ENCODE results near the gene CD81.

The CD81 gene

DNA sequence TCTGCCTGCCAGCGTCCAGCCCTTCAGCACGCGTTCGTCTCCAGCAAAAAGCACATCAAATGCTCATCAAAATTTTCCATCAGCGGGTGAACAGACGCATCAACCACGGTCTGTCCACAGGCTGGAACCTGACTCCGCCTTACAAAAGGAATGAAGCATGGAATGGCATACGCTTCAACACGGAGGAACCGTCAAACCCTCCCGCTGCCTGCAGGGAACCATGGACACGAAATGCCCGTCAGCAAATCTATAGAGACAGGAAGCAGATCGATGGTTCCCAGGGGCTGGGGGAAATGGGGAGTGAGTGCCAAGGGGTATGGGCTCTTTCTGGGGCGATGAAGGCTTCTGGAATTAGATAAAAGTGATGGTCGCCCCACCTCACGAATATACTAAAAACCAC is 39.7 kb downstream of the CD81 start:
- Mint-ChIP-seq H3K36me3 (ENCODE audit: low read depth) (no peaks in the 10 kb centered on the region), H3K4me3 (no peak overlapping the region)

DNA sequence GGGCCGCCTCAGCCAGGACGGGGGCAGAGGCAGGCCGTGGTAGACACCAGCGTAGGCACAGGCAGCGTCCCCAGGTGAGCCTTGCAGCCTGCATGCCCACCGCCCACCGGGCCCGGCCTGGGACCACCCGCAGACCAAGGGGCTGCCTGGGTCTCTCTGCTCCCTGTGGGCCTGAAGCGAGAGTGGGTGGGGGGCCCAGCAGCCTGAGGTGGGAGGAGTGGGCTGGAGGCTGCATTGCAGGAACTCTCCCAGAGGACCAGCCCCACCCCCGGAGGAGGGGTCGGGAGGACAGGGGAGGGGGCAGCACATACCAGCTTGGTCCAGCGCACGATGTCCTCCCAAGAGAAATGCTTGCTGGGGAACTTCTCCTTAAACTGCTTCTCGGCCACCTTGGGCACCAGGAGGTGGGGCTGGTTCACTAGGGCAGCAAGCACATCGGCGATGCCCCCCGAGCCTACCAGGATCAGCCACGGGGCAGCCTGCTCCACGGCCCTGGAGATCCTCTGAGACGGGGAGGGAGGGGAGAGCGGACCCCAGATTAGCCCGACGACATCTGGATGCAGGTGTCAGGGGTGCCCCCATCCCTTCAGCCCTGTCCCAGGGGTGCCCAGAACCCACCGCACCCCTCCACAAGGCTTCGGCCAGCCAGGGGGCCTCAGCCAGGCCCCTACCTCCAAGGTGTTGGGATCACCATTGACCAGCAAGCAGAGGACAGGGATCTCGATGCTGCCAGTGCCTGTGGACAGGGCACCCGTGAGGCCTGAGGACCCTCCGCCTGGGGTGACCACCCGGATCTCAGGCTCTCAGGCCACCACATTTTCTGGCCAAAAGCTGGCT is 41.0 kb downstream of the CD81 start:
- no peaks in the 10 kb centered on the region for H3K9me3 Mint-ChIP-seq
- no peaks in the 10 kb centered on the region for H3K4me1 Mint-ChIP-seq (ENCODE audit: low read depth)
- no peak overlapping the region for H3K27ac Mint-ChIP-seq
- H3K27me3 Mint-ChIP-seq = peaks cover 36% of the 10 kb centered on the region
- no peak overlapping the region for H3K4me3 Mint-ChIP-seq
- H3K36me3 Mint-ChIP-seq (ENCODE audit: low read depth) = no peaks in the 10 kb centered on the region
- intact Hi-C loops (cut with micrococcal nuclease) = loop anchor here (2.0 kb wide), 1 partner anchor 221 kb away; no protein-coding TSS in a partner anchor

More for the DNA sequence above, 39.7 kb downstream of the CD81 start:
- intact Hi-C loops (cut with micrococcal nuclease) = no loop called here
- no peaks in the 10 kb centered on the region for H3K4me1 Mint-ChIP-seq (ENCODE audit: low read depth)
- no peaks in the 10 kb centered on the region for H3K9me3 Mint-ChIP-seq
- no peak overlapping the region for H3K27ac Mint-ChIP-seq
- peaks cover 37% of the 10 kb centered on the region for H3K27me3 Mint-ChIP-seq

DNA sequence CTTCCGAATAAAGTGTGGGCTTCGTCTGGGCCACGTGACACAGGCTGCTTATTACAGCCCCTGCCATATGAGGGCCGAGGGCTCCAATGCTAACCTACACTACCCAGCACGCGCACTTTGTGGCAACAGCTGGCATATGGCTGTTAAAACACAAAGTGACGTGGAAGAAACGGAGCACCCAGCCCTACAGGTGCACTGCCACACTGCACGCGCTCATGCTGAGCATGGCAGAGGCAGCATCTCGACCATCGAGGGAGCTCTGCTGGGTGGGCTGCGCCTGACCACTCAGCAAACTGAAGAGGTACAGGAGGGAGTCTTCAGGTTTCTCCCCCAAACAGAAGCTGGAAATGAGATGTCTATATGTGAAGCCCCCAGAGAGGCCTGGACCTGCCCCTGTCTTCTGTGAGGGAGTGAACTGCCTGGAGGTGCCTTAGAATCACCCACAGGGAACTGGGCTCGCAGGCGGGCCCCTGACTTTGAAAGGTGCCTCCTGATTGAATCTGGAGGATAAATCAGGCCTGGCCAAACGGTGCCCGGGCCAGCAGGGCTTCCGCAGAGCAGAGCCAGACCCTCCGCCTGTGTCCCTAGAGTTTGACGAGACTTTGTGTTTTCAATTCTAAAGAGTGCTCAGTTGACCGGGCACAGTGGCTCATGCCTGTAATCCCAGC is 41.7 kb downstream of the CD81 start:
- Mint-ChIP-seq H3K9me3 (no peaks in the 10 kb centered on the region), H3K4me1 (ENCODE audit: low read depth) (no peaks in the 10 kb centered on the region), H3K4me3 (no peak overlapping the region), H3K27ac (no peak overlapping the region), H3K27me3 (peaks cover 41% of the 10 kb centered on the region), H3K36me3 (ENCODE audit: low read depth) (no peaks in the 10 kb centered on the region)
- intact Hi-C loops (cut with micrococcal nuclease) = loop anchor here (1.0 to 2.0 kb wide), 2 partner anchors 114 to 222 kb away; no protein-coding TSS in a partner anchor

DNA sequence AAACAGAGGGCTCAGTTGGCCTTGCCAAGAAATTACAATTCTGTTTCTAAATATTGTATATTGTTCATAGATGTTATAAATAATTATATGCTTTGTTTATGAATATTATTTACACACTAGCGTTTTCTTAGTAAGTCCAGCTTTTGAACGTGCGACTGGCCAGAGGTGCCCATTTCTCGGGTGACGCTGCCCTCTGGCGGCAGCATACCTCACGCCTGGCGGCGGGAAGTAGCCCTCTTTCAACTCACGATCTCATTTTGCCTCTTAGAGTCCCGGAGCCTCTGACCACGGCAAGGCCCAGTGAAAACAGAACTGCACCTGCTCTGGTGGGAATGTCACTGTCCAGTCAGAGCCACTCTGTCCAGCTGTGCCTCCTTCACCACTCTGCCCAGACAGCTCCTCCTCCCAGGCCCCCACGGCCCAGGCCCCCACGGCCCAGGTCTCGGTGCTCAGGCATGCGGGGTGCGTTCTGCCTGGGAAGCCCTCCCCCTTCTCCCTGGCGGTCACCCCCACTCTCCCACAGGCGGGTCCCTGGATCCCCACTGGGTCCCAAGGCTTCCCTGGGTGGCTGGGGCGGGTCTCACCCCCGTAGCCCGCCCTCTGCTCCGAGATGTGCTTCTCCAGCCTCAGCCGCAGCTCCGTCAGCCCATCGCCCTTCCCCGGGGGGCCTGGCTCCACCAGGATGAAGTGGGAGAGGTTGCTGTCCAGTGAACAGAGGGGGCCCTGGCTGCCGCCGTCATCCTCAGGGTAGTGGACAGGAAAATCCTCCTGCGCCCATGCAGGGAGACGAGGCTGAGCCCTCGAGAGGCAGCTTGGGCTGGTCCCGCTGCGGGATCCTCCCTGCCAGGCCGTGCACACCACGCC is 42.8 kb downstream of the CD81 start:
- no peak overlapping the region for H3K27ac Mint-ChIP-seq

DNA sequence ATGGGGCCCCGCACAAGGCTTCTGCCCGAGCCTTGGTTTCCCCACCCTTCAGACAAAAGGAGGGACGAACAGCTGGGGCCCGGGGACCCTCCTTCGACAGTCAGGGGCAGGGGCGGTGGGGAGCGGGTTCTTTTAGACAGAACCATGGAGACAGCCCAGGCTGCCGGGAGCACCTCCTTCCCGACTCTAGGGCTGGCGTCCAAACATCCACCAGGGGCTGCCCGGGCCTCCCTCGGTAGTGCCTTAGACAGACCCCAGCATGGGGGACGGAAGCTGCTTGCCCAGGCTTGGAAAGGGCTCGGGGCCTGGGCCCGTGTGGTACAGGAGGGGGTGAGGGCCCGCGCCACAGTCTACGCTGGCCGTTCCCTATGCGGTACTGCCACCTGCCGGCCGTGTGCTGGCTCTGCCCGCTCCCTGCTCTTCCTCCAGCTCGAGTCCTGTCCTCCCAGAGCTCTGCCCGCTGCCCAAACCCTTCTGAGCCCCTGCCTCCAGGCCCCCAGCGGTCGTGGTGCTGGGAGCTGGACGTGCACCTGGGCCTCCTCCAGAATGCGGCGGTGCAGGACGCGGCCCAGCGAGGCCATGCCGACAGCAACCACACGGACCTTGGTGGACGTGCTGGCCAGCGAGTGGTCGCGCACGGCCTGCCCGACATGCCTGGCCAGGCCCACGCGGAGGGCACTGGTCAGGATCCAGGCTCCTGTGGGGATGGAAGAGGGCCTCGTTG is 43.6 kb downstream of the CD81 start:
- H3K9me3 Mint-ChIP-seq = no peaks in the 10 kb centered on the region
- H3K27me3 Mint-ChIP-seq = peaks cover 42% of the 10 kb centered on the region
- no peaks in the 10 kb centered on the region for H3K4me1 Mint-ChIP-seq (ENCODE audit: low read depth)
- H3K4me3 Mint-ChIP-seq = no peak overlapping the region
- intact Hi-C loops (cut with micrococcal nuclease) = loop anchor here (2.0 kb wide), 1 partner anchor 234 kb away; no protein-coding TSS in a partner anchor
- no peaks in the 10 kb centered on the region for H3K36me3 Mint-ChIP-seq (ENCODE audit: low read depth)
- no peak overlapping the region for H3K27ac Mint-ChIP-seq

More for the DNA sequence above, 42.8 kb downstream of the CD81 start:
- intact Hi-C loops (cut with micrococcal nuclease) = loop anchor here (1.0 to 2.0 kb wide), 3 partner anchors 115 to 233 kb away; no protein-coding TSS in a partner anchor
- no peak overlapping the region for H3K4me3 Mint-ChIP-seq
- H3K9me3 Mint-ChIP-seq = no peaks in the 10 kb centered on the region
- no peaks in the 10 kb centered on the region for H3K4me1 Mint-ChIP-seq (ENCODE audit: low read depth)
- H3K36me3 Mint-ChIP-seq (ENCODE audit: low read depth) = no peaks in the 10 kb centered on the region
- peaks cover 47% of the 10 kb centered on the region for H3K27me3 Mint-ChIP-seq

DNA sequence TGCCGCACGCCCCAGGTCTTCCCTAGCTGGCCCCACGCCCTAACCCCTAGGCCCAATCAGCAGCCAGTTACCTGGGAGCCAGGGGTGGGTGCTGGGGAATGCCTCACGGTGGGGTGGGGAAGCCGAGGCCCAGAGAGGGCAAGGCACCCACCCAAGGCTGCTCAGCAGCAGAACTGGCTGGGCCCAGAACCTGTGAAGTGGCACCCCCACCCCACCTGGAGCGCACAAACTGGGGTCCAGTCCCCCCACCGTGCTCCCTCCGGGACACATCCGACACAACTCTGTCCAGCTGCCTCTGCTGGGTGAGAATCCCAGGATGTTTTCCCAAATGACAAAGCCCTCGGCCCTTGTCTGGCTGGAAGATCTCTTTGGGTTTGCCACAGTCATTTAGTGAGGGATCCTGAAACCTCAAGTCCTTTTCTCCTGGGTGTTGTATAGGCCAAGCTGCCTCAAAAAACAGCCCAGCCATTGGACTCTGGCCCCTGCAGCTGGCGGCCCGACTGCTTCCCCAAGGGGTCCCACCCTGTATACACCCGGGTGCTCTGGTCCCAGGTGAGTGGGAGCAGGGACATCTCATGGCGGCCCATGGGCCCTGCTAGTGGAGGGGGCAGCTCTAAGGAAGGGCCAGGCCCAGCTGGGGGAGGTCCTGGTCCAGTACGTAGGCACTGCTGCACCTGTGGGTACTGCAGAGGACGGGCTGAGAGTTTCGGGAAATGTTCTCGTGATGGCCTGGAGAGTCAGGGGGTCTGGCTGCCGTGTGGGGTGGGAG is 44.3 kb downstream of the CD81 start:
- H3K36me3 Mint-ChIP-seq (ENCODE audit: low read depth) = no peaks in the 10 kb centered on the region
- intact Hi-C loops (cut with micrococcal nuclease) = loop anchor here (2.0 kb wide), 1 partner anchor 235 kb away; no protein-coding TSS in a partner anchor
- no peak overlapping the region for H3K4me3 Mint-ChIP-seq
- H3K27ac Mint-ChIP-seq = no peak overlapping the region
- no peaks in the 10 kb centered on the region for H3K4me1 Mint-ChIP-seq (ENCODE audit: low read depth)
- H3K27me3 Mint-ChIP-seq = peaks cover 35% of the 10 kb centered on the region
- H3K9me3 Mint-ChIP-seq = no peaks in the 10 kb centered on the region

DNA sequence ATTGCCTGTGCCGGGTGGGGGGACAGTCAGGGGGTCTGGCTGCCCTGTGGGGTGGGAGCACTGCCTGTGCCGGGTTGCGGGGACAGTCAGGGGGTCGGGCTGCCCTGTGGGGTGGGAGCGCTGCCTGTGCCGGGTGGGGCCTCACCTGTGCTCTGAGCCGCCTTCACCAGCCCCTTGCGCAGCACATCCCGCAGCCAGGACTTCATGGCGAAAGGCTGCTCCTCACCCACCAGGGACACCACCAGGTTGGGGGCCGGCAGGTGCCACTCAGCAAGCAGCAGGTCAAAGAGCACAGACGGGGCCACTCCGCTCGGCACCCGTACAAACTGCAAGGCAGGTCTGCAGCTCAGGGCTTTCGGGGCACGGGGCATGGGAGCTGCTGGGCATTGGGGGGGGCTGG is 44.9 kb downstream of the CD81 start:
- intact Hi-C loops (cut with micrococcal nuclease) = loop anchor here (2.0 kb wide), 1 partner anchor 235 kb away; no protein-coding TSS in a partner anchor
- H3K27me3 Mint-ChIP-seq = peaks cover 34% of the 10 kb centered on the region
- no peak overlapping the region for H3K4me3 Mint-ChIP-seq
- no peak overlapping the region for H3K27ac Mint-ChIP-seq
- H3K36me3 Mint-ChIP-seq (ENCODE audit: low read depth) = no peaks in the 10 kb centered on the region
- no peaks in the 10 kb centered on the region for H3K4me1 Mint-ChIP-seq (ENCODE audit: low read depth)
- H3K9me3 Mint-ChIP-seq = no peaks in the 10 kb centered on the region

DNA sequence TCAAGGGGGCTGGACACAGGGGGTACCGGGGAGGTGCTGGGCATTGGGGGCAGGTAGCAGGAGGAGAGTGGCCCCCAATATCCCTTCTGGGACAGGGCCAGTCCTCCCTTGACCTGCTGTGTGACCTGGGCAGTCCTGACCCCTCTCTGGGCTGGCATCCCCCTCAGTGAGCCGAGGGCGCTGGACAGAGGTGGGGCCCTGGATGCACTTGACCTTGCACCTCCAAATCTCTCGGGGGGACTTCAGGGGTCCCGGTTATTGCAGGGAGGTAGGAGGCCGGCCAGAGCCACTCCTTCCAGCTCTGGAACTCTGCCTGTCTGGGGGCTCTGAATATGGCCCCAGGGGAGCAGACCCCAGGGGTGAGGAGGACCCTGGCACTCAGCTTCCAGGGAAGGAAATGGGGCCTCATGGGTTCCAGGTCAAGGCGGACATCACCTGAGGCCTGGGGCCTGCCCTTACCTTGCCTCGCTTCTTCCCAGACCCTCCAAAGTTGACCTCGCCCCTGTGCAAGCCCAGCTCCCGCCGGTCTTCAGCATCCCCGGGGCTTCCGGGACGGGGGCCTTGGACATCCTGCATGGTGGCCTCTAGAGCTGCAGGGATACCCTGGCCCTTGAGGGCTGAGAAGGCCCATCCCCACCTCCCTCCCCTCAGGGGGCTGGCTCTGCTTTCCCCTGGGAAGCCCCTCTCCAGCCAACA is 45.5 kb downstream of the CD81 start:
- Mint-ChIP-seq H3K9me3 (no peaks in the 10 kb centered on the region), H3K4me3 (no peak overlapping the region), H3K27me3 (peaks cover 39% of the 10 kb centered on the region), H3K36me3 (ENCODE audit: low read depth) (no peaks in the 10 kb centered on the region), H3K4me1 (ENCODE audit: low read depth) (no peaks in the 10 kb centered on the region), H3K27ac (no peak overlapping the region)
- intact Hi-C loops (cut with micrococcal nuclease) = no loop called here

DNA sequence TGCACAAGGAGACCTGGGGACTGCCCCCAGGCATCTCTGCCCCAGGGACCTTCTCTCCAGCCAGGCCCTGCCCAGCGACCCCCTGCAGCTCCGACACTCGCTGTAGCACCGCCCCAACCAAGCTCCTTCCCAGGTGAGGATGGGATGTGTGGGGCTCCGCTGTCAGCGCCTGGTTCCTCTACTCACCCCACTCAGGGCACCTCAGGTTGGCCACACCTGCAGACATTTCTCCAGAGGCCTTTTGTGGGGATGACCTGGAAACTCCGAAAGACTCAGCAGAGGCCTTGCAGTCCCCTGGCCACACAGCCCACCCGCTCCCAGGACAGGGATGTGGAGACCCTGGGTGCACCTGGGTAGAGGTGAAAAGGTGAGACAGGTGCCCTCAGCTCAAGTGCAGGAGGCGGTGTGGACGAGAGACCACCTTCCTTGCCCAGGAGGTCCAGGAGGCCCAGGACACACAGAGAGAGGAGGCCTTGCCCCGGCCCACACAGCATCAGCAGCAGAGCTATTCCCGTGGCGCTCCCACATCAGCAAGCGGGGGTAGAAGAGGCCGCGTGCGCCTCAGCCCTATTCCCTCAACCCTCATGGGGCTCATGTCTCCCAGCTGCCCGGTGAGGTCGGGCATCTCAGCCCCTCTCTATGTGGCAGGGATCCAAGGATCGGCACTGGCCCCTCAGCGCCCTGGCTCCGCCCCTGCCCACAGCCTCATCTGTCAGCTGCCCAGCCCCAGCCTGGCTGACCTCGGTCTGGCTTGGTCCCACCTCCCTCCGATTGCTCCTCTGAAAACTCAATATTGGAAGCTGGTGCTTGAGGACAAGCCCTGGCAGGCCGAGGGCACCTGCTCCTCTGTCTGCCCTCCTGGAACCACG is 46.3 kb downstream of the CD81 start:
- intact Hi-C loops (cut with micrococcal nuclease) = no loop called here
- Mint-ChIP-seq H3K4me1 (ENCODE audit: low read depth) (no peaks in the 10 kb centered on the region), H3K9me3 (no peaks in the 10 kb centered on the region), H3K27me3 (peaks cover 39% of the 10 kb centered on the region), H3K4me3 (no peak overlapping the region), H3K27ac (no peak overlapping the region), H3K36me3 (ENCODE audit: low read depth) (no peaks in the 10 kb centered on the region)

DNA sequence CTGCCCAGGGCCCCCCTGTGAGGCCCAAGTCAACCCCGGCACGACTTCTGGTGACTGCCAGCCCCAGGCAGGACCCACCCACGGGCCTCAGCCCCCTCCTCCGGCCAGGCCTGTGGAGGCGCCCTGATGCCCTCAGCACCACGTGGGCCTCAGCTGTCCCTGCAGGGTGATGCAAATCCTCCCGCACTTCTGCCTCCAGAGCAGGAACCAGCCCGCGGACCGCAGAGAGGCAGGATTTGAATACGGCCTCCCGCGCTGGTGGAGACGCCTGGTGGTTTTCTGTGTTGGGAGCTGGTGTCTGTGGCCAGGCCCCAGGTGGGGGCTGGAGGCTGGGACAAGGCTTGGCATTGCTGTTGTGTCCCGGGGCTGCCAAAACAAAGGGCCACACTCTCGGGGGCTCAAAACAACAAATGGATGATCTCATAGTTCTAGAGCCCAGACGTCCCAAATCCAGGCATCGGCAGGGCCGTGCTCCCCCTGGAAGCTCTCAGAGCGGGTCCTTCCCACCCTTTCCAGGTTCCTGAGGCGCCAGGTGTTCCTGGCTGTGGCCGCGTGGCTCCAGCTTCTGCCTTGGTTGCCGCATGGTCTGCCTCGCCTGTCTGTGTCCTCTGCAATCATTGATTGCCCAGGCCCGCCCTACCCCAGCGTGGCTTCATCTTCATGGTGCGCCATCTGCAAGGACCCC is 47.8 kb downstream of the CD81 start:
- H3K27ac Mint-ChIP-seq = no peak overlapping the region
- intact Hi-C loops (cut with micrococcal nuclease) = no loop called here
- peaks cover 38% of the 10 kb centered on the region for H3K27me3 Mint-ChIP-seq
- H3K36me3 Mint-ChIP-seq (ENCODE audit: low read depth) = no peaks in the 10 kb centered on the region
- H3K9me3 Mint-ChIP-seq = no peaks in the 10 kb centered on the region
- H3K4me3 Mint-ChIP-seq = no peak overlapping the region
- H3K4me1 Mint-ChIP-seq (ENCODE audit: low read depth) = no peaks in the 10 kb centered on the region

DNA sequence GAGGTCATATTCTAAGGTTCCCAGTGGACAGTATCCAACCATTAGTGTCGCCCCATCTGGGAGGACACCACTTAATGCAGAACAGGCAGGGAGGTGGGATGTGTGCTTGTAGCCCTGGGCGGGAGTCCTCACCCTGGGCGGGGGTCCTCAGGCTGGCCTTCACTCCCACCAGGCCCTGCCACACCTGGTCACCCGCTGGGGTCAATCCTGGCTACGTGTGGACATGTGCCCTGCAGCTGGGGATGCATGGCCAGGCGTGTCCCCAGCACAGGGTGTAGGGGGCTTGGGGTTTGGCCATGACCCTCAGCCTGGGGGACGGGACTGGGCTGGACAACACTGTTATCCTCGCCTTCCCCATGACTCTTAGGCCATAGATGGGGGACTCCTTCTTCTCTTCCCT is 48.4 kb downstream of the CD81 start:
- no peaks in the 10 kb centered on the region for H3K9me3 Mint-ChIP-seq
- no peak overlapping the region for H3K27ac Mint-ChIP-seq
- no peak overlapping the region for H3K4me3 Mint-ChIP-seq
- H3K4me1 Mint-ChIP-seq (ENCODE audit: low read depth) = no peaks in the 10 kb centered on the region
- H3K27me3 Mint-ChIP-seq = peaks cover 36% of the 10 kb centered on the region
- intact Hi-C loops (cut with micrococcal nuclease) = no loop called here
- H3K36me3 Mint-ChIP-seq (ENCODE audit: low read depth) = no peaks in the 10 kb centered on the region
